Limb (tissue), 2 donors: ENCODE measurements around the gene PRPSAP1.
"Not testable (repeated sequence)": the region's sequence is repeated elsewhere in the genome, so short reads cannot be mapped to it uniquely, and the experiment has no call there.

Experiments
- DNase-seq, 2 donors: peaks; one replicate each; pipeline ENCODE4 v3.0.0-alpha.2; 2016; ENCODE audit errors: extremely low spot score in 2 of 2

PRPSAP1 gene

DNA sequence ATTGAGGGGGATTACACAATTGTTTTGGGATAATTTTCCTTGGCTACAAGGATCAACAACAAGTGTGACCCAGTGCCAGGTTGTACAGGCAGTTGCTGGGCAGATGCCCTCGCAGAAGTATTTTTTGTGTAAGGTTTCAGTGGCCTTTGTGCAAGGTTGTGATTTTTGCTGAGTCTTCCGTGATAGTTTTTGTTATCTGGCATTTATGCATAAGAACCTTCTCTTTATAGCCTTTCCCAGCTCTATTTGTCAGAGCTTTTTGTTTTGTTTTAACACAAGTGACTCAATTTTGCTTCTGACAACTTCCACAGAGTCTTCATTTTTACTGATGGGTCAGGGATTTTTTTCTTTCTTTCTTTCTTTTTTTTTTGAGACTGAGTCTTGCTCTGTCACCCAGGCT lies 6.7 kb upstream of the PRPSAP1 start:
- no peak for DNase-seq

DNA sequence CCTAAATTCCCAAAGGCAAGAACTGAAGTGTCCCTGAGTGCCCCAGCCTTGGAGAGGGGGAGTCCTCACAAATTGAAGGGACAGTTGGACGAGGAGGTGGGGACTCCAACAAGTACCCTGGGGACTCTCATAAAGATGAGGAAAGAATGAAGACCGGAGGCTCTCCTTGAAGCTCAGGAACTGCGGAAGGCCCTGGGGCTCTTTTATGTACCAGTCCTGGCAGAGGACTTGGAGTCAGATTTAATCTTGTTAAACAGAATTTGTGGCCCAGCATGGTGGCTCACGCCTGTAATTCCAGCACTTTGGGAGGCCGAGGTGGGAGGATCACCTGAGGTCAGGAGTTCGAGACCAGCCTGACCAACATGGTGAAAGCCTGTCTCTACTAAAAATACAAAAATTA lies 6.1 kb upstream of the PRPSAP1 start:
- DNase-seq: not testable (repeated sequence)

DNA sequence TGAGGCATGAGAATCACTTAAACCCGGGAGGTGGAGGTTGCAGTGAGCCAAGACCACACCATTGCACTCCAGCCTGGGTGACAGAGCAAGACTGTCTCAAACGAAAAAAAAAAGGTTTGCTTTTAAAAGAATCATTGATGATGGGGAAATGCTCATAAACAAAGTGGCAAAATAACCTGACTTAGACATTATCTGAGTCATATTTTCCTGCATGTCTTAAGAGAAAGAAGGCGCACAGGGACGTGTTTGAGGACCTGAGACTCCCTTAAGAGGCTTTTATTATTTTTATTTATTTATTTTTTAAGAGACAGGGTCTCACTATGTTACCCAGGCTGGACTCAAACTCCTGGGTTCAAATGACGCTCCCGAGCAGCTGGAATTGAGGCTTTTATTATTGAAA lies 5.7 kb upstream of the PRPSAP1 start:
- no peak for DNase-seq

DNA sequence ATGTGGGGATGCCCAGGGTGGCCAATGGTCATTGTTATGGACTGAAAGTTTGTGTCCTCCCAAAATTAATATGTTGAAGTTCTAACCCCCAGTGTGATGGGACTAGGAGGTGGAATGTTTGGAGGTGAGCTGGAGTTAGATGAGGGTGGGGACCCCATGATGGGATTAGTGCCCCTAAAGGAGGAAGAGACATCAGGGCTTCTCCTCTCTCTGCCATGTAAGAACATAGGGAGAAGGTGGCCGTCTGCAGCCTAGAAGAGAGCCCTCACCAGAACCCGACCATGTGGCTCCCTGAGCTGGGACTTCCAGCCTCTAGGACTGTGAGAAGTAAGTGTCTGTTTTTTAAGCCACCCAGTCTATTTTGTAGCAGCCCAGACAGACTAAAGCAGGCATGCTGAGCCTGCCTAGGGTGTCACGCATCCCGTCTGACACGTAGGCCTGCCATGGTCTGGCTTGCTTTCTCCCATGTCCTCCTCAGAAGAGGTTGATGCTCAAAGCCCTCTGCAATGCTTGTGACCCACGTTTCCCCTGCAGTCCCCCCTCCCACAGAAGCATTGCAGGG lies 4.0 kb upstream of the PRPSAP1 start:
- DNase-seq: no peak

DNA sequence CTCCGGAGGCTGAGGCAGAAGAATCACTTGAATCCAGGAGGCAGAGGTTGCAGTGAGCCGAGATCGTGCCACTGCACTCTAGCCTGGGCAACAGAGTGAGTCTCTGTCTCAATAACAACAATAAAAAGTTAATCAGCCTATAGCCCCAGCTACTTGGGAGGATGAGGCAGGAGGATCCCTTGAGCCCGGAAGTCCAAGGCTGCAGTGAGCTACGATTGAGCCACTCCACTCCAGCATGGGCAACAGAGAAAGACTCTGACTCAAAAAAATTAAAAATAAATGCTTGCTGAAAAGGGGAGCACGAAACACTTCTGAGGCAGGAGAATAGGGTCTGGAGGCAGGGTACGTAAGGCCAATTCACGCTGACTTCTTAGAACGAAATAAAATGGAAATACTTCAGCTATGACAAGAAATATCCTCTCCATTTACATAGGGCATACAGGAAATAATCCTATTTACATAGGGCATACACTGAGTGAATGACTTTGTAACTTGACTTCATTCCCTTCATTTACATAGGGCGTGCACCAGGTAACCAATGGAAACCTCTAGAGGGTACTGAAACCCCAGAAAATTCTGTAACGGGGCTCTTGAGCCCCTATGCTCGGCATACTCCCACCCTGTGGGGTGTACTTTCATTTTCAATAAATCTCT lies 3.2 kb upstream of the PRPSAP1 start:
- DNase-seq: no peak

DNA sequence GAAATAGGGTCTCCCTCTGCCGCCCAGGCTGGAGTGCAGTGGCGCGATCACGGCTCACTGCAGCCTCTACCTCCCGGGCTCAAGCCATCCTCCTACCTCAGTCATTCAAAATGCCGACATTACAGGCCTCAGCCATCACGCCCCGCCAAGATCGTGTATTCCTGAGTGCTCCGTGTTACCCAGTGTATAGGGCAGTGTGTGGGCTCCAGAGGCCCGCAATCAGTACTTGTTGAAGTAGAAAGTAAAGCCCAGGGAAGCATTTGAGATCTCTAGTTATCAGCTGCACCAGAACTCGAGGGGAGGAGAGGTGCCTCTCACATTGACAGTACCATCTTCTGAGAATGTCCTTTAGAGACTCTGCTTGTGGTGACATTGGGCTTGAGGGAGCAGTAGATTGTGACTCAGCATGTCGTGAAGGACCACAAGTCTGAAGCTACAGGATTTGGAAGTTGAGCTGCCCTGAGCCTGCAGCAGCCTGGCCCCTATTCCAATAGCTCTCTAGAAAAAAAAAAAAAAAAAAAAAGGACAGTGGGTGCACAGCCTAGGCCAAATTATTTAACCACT lies 1.1 kb upstream of the PRPSAP1 start:
- DNase-seq: no peak

DNA sequence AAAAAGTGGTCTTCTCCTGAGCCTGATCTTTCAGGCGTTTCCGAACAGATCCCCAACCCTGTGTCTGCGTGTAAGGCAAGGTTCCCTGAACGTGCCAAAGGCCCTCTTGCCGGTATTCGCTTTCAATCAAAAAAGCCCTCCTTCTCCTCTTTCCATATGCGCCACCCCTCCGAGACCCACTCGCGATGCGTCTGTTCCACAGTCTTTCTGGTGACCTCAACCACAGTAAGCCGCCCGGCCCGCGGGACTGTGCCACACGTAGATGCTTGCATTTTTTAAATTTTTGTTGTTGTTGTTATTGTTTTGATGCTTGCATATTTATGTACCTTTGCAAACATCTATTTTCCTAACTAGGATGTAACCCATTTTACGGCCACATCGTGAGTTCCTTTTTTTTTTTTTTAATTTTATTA lies 607 bp upstream of the PRPSAP1 start:
- no peak for DNase-seq

DNA sequence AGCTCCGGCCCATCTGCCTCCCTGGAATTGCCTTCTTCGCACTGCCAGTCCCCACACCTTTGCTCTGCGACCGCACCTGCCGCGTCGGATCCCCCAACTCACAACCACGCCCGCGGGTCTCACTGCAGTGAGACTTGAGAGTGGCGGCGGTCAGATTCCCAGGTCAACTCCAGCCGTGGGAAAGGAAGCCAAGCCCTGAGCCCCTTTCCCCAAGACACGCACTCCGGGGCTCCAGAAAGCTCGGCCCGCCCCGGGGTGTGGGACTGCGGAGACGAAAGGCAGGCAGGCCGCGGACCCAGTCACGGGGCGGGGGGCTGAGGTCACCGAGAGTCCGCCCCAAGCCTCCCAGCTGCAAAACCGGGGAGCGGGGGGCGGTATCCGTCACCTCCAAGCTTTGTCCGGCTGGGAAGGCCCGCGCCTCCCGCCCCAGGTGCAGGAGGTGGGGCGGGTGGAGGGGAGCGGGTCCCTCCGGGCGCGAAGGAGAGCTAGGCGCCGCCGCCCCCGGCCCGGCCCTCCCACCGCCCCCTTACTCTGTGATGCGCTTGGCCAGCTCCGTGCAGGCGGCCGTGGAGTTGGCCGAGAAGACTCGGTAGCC lies 615 bp downstream of the PRPSAP1 start:
- DNase-seq: peak in 1 of 2 donors; percentile 55

DNA sequence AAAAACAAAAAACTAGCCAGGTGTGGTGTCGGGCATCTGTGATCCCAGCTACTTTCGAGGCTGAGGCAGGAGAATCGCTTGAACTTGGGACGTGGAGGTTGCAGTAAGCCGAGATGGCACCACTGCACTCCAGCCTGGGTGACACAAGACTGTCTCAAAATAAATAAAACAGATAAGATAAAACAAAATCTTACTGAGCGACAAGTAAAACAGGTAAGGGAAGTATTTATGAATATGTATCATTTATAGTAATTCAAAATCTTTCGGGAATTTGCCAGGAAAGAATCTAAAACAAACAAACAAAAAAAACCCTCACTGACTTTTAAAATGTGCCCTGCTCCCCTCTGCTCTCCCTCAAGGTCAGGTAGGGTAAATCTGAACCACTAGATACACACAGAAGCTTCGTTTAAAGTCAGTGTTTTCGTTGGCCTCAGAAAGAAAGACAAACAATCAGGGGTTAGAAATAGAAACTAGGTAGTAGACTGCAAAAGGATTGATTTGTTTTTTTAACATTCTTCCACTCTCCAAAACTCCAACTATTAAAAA lies 2.1 kb downstream of the PRPSAP1 start:
- DNase-seq: no peak

DNA sequence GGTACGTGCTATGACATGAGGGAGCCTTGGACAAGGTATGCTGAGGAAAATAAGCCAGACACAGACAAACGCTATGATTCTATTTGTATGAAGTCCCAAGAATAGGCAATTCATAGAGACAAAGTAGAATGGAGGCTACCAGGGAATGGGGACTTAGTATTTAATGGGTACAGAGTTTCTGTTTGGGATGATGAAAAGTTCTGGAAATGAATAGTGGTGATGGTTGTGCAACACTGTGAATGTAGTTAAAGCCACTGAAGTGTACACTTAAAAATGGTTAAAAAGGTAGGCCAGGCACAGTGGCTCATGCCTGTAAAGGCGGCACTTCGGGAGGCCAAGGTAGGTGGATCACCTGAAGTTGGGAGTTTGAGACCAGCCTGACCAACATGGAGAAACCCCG lies 3.3 kb downstream of the PRPSAP1 start:
- DNase-seq: no peak

DNA sequence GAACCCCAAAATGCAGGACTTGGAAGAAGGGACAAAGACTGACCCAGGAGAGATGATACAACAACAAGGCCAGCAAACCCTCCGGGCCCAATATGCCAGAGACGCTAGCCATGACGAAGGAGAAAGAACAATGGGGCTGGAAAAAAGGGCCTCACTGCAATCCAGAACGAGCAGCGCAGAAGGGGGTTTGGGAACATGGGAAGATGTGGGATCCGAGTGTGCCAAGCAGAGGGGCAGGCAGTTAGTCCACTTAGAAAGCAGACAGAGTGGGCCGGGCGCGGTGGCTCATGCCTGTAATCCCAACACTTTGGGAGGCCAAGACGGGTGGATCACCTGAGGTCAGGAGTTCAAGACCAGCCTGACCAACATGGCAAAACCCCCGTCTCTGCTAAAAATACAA lies 6.8 kb downstream of the PRPSAP1 start:
- DNase-seq: not testable (repeated sequence)

DNA sequence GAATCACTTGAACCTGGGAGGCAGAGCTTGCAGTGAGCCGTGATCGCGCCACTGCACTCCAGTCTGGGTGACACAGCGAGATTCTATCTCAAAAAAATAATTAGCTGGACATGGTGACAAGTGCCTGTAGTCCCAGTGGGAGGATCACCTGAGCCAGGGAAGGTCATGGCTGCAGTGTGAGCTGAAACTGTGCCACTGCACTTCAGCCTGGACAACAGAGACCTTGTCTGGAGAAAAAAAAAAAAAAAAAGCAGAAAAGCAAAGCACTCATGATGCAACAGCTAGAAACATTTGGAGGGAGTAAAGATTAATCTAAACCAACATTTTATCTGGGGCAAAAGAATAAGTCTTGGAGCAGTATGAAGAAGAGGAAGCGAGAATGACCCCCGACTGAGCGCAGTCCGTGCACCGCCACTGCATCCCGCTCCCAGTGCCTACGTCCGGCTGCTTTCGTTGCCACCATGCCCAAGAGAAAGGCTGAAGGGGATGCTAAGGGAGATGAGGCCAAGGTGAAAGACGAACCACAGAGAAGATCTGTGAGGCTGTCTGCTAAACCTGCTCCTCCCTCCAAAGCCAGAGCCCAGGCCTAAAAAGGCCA lies 8.2 kb downstream of the PRPSAP1 start:
- DNase-seq: no peak

DNA sequence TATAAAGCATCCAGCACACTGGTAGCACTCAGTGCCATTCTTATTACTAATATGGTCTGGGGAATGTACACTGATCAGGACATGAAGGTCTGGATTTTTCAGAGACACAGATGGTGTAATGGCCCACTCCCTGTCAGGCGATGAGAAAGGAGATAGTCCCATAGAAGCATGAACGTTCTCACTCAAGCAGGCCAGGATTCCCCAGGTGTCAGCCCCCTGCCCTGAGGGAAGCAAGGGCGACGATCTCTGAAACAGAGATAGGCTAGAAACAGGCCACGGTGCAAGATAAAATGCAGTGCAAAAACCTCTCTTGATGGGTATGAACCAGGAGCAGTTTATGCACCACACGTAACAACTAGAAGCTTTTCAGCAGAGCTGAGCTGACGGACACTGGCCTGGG lies 10.6 kb downstream of the PRPSAP1 start:
- DNase-seq: no peak

DNA sequence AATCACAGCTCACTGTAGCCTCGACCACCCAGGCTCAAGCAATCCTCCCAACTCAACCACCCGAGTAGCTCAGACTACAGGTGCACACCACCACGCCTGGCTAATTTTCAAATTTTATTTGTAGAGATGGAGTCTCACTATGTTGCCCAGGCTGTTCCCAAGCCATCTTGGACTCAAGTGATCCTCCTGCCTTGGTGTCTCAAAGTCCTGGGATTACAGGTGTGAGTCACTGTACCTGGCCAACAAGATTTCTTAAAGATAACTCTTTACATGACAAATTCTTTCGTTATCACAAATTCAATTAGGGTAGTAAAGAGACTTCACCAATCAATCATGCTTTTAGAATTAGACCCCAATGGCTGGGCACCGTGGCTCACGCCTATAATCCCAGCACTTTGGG lies 12.4 kb downstream of the PRPSAP1 start:
- no peak for DNase-seq

DNA sequence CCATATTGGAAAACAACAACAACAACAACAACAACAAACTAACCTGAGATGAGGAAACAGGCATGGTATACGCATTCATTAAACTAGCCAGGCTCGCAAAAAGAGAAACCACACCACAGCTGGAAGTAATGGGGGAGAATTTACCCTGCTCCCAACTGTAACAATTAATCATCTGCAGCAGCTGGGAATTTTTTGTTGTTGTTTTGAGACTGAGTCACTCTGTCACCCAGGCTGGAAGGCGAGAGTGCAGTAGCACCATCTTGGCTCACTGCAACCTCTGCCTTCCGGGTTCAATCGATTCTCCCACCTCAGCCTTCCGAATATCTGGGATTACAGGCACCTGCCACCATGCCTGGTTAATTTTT lies 16.3 kb downstream of the PRPSAP1 start:
- no peak for DNase-seq

DNA sequence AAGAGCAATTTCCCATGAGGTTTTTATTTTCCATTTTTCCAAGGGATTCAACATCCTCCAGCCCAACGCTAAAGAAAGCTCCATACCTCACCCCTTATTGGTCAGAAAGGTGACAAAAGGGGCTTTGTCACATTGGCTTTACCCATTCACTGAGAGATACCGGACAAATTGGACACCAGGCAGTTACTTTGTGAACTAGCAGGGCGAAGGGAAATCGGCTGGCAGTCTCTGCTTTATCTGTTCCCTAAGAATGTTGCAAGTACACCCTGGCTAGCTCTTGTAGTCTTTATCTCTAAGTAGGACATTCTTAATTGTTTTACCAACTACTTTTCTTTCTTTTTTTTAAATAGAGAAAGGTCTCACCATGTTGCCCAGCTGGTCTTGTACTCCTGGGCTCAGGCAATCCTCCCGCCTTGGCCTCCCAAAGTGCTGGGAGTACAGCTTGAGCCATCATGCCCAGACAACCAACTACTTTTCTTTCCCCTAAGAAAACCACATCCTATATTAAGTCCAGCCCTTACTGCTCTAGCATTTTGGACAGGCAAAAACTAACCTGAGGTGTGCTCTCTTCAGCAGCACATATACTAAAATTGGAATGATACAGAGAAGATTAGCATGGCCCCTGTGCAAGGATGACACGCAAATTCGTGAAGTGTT lies 16.8 kb downstream of the PRPSAP1 start:
- DNase-seq: no peak

DNA sequence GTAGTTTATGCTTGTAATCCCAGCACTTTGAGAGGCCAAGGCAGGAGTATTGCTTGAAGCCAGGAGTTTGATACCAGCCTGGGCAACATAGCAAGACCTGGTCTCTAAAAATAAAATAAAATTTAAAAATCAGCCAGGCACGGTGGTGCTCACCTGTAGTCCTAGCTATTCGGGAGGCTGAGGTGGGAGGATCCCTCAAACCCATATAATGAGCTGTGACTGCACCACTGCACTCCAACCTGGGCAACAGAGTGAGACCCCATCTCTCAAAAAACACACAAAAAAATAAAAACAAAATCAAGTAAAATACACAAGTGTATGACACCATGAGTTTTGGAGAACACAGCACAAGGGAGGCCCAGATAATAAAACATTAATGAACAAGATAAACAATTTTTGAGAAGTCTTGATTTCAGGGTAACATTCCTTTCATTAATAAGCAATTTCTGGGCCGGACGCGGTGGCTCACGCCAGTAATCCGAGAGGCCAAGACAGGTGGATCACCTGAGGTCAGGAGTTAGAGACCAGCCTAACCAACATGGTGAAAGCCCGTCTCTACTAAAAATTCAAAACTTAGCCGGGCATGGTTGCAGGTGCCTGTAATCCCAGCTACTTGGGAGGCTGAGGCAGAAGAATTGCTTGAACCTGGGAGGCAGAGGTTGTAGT lies 17.9 kb downstream of the PRPSAP1 start:
- no peak for DNase-seq

DNA sequence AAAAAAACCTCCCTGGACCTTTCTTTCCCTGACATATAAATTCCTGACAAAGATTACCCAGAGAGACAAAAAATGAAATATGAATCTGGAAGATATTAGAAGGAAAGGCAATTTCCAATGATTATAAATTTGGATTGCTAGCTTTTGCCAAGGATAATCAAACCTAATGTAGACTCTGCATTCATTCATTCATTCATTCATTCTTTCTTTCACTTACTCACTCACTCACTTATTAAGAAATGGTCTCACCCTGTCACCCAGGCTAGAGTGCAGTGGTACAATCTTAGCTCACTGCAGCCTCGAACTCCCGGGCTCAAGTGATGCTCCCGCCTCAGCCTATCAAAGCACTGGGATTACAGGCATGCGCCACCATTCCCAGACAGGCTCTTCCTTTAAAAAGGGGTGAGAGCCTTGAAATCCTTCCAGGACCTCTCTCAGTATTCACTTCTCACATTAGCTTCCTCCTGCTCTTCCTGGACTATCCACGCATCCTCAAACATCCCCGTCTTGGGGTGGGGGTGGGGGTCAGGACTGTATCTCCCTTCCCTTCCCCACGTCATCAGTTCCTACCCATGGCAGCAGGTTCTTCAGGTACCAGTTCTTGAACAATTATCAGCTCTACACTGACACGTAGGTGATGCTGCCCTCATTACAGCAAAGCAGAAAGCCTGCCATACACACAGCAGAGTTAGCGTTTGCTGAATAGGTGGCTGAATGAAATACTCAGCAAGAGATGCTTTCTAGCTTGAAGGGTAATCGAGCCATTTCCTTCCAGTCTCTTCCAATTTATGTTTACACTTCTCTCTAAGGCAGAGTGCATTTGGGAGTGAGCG lies 19.8 kb downstream of the PRPSAP1 start:
- DNase-seq: no peak

DNA sequence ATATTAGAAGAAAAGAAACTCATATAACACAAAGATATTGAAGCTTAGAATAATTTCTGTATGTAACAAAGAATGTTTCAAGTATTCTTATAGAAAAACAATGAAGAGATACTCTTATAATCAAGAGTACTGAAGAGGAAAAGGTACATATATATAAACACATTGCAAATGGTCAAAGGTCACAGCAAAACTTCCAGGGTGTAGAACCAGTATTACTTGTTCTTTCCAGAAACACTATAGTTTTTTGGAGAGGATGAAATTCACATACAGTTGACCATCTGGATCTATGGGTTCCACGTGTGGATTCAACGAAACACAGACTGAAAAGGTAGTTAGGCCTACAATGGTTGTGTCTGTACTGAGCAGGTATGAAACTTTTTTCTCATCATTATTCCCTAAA lies 22.6 kb downstream of the PRPSAP1 start:
- no peak for DNase-seq

DNA sequence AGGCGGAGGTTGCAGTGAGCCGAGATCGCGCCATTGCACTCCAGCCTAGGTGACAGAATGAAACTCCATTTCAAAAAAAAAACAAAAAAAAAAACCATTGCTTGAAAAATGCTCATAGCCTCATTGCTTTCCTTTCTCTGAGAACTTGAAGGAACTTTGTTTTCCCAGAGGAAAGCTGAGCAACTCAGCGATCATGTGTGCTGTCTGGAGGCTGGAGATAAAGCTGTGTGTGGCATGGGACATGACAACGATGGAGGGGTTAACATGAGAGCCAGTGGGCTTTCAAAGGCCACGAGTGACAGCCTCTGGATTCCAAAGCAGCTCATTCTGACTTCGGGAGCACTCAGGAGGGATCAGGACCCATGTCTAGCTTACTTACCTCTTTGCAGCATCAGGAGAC lies 24.1 kb downstream of the PRPSAP1 start:
- no peak for DNase-seq
